Measurements from ENCODE around the gene SPAG4. TPM values are rescaled to one million over a fixed set of nuclear protein-coding genes. Genes with fewer than 3 reads are reported as not detected.

SPAG4 gene
- polyA plus RNA-seq, 1 donor from 2014 or later, result 1.2 TPM

GRCh38 chr20:35607003-35607735, 8.5 kb upstream of the SPAG4 start:
- Histone ChIP-seq H3K4me3 (ENCODE audit: low read length) (no peak overlapping the region), H3K79me2 (replicated peaks; ENCODE audit: insufficient read depth, low read length) (no peaks in the 10 kb centered on the region), H3K9me3 (ENCODE audit: low read length) (no peaks in the 10 kb centered on the region), H2AFZ (ENCODE audit: low read depth, low read length) (no peak overlapping the region), H3K9ac (ENCODE audit: low read length) (no peak overlapping the region), H3K27me3 (ENCODE audit: insufficient read depth, low read depth, low read length) (peaks cover 6% of the 10 kb centered on the region), H3K36me3 (ENCODE audit: insufficient read depth, low read length) (no peaks in the 10 kb centered on the region), H4K20me1 (ENCODE audit: insufficient read depth) (no peaks in the 10 kb centered on the region), H3K9me2 (ENCODE audit: insufficient read depth, low read length) (no peaks in the 10 kb centered on the region), H3F3A (ENCODE audit: insufficient read depth, low read length, poor library complexity, severe bottlenecking) (no peaks in the 10 kb centered on the region), H3K4me2 (ENCODE audit: low read length) (no peak overlapping the region), H3K27ac (ENCODE audit: low read length) (no peak overlapping the region)
- TF ChIP-seq EZH2 (IDR thresholded peaks at IDR 0.05; ENCODE audit: borderline replicate concordance, insufficient read depth, low read length, poor library complexity, severe bottlenecking) (no peak), EP300 (conservative IDR thresholded peaks at IDR 0.05; ENCODE audit: poor library complexity, severe bottlenecking) (no peak), CTCF (IDR thresholded peaks at IDR 0.05; ENCODE audit: poor library complexity, severe bottlenecking) (no peak), REST (IDR thresholded peaks at IDR 0.05; ENCODE audit: borderline replicate concordance) (no peak), RAD21 (conservative IDR thresholded peaks at IDR 0.05) (no peak), POLR2AphosphoS5 (IDR thresholded peaks at IDR 0.05) (no peak), MXI1 (conservative IDR thresholded peaks at IDR 0.05; ENCODE audit: poor library complexity, severe bottlenecking) (no peak), TAF1 (IDR thresholded peaks at IDR 0.05; ENCODE audit: low read depth) (no peak), SMC3 (conservative IDR thresholded peaks at IDR 0.05; ENCODE audit: poor library complexity) (no peak)

- Histone ChIP-seq H3K9me2 (ENCODE audit: insufficient read depth, low read length) (no peaks in the 10 kb centered on the region), H3K27ac (ENCODE audit: low read length) (no peak overlapping the region), H2AFZ (ENCODE audit: low read depth, low read length) (no peak overlapping the region), H3K4me2 (ENCODE audit: low read length) (no peak overlapping the region), H3K9ac (ENCODE audit: low read length) (no peak overlapping the region), H3F3A (ENCODE audit: insufficient read depth, low read length, poor library complexity, severe bottlenecking) (no peaks in the 10 kb centered on the region), H3K27me3 (ENCODE audit: insufficient read depth, low read depth, low read length) (no peaks in the 10 kb centered on the region), H3K36me3 (ENCODE audit: insufficient read depth, low read length) (no peaks in the 10 kb centered on the region), H3K79me2 (replicated peaks; ENCODE audit: insufficient read depth, low read length) (no peaks in the 10 kb centered on the region), H3K4me3 (ENCODE audit: low read length) (no peak overlapping the region), H4K20me1 (ENCODE audit: insufficient read depth) (no peaks in the 10 kb centered on the region), H3K9me3 (ENCODE audit: low read length) (no peaks in the 10 kb centered on the region)
- TF ChIP-seq EZH2 (IDR thresholded peaks at IDR 0.05; ENCODE audit: borderline replicate concordance, insufficient read depth, low read length, poor library complexity, severe bottlenecking), result no peak
- TF ChIP-seq CTCF (IDR thresholded peaks at IDR 0.05; ENCODE audit: poor library complexity, severe bottlenecking), result no peak
- no peak for TF ChIP-seq POLR2AphosphoS5 (IDR thresholded peaks at IDR 0.05)
- TF ChIP-seq REST (IDR thresholded peaks at IDR 0.05; ENCODE audit: borderline replicate concordance), result no peak
- TF ChIP-seq RAD21 (conservative IDR thresholded peaks at IDR 0.05), result no peak
- TF ChIP-seq EP300 (conservative IDR thresholded peaks at IDR 0.05; ENCODE audit: poor library complexity, severe bottlenecking), result no peak
- no peak for TF ChIP-seq TAF1 (IDR thresholded peaks at IDR 0.05; ENCODE audit: low read depth)
- no peak for TF ChIP-seq SMC3 (conservative IDR thresholded peaks at IDR 0.05; ENCODE audit: poor library complexity)
- no peak for TF ChIP-seq MXI1 (conservative IDR thresholded peaks at IDR 0.05; ENCODE audit: poor library complexity, severe bottlenecking)
Observed at GRCh38 chr20:35610833-35611427, 4.7 kb upstream of the SPAG4 start.
